HG03097 (cell line): Measurements from ENCODE around the gene PIGX.

Experiments
- ATAC-seq: cut with Tn5 transposase; IDR thresholded peaks from one replicate; pipeline ENCODE4 v1.9.1; 2021; ENCODE audit not compliant: unreplicated experiment, low FRiP score

PIGX gene

DNA sequence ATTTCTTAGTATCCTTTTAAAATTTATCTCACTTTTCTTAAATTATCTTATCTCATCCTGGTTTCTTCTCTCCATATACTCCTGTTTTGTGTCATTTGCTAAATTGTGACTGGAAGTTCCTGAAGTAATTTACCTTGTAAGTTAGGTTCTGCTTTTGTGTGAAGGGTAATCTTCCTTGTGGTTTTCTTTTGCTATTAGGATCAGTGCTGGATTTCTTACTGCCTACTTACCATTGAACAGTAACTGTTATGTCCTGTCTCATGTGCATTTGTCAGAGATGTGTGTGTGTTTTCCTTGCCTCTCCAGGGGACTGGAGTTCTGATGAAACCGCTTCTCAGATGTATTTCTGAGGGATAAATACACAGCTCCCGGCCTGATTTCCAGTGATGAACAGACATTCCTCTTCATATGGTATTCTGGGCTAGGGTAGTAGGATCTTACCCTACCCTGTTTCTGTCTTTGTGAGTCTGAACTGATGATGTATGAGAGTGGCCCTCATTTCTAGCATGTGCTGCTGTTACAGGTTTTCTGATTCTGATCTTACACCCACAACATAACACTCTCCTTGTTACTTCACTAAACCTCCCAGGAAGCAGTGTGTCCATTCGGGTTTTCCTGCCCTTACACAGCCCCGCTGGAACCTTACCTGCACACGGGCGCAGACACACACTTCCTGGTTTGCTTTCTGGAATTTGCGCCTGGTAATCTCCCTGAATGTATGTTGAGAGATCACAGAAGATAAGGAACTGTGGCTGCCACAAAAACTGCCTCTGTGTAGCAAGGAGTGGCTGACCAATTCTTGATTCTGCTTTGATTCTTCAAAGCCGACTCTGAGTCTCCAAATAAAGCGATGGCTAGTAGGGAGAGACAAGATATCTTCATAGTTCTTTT, 42.2 kb downstream of the PIGX start:
- no peak for ATAC-seq

DNA sequence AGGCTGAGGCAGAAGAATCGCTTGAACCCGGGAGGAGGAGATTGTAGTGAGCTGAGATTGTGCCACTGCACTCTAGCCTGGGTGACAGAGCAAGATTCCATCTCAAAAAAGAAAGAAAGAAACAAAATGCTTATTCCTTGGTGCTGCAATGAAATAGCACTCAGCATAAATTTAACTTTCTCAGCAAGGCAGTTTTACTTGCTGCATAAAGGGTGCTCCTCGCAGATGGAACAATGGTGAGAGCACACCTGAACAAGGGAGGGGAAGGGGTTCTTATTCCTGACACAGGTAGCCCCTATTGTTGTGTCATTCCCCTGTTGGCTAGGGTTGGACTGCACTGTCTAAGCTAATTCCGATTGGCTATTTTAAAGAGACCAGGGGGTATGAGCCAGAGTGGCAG, 44.6 kb downstream of the PIGX start:
- no peak for ATAC-seq

DNA sequence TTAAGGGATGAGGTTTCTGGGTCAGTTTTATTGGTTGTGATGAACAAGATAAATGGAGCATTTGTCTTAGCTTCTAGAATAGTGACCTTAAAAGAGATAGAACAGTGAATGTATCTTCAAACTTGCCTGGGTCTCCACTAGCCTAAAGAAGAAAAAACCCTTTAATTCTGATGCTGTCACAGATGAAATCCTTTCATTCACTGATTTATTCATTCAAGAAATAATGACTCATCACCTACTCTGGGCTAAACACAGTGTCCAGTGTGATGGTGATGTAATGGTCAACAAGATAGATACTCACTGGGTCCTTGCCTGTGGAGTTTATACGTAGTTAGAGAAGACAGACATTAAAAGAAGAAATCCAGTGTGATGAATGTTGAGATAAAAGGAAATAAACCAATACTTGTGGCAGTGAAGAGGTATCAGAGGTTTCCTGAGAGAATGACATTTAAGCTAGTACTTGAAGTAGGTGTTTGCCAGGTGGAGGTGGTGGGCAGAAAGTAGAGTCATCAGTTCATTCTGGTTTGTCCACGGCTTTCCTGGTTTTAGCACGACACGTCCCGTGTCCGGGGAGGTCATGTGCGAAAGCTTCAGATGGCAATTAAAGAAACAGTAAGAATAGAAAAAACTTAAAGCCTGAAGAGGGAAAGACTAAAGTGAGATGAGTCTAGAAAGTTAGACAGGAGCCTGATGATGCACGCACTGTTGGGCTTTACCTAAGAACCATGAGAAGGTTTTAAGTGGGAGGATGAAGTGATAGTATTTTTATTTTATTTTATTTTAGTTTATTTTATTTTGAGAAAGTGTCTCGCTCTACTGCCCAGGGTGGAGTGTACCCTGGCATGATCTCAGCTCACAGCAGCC, 45.9 kb downstream of the PIGX start:
- no peak for ATAC-seq

DNA sequence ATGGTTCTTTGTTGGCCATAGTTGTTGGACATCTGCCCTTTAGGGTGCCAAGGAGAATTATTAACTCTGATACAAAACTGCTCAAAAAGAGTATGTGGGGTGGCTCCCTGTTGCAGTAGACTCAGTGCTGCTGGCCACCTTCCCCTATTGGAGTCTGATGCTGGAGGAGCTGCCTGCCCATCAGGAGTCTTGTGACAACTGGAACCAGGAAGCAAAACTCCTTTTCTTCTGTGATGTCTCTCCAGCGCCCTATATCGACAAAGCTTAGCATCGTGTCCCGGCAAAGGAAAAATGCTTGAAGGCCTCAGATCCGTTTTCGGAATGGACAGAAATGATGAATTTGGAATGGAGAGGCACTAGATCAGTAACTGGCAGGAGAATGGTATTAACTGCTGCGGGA, 51.0 kb downstream of the PIGX start:
- ATAC-seq = no peak

DNA sequence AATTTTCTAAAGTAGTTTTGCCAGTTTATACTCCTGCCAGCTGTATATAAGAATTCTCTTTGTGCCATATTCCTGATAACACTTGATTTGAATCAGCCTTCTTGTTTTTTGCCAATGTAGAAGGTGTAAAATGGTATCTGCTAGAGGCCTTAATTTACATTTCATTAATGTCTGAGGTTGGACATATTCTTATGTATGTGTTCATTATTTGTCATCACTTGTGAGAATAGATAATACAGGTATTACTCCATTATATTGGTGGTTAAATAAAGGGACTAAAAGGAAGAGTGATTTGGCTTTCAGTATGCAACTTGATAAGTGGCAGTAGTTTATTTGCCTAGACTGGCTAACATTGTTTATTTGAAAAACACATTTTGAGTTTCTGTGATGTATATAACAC, 53.3 kb downstream of the PIGX start:
- no peak for ATAC-seq

DNA sequence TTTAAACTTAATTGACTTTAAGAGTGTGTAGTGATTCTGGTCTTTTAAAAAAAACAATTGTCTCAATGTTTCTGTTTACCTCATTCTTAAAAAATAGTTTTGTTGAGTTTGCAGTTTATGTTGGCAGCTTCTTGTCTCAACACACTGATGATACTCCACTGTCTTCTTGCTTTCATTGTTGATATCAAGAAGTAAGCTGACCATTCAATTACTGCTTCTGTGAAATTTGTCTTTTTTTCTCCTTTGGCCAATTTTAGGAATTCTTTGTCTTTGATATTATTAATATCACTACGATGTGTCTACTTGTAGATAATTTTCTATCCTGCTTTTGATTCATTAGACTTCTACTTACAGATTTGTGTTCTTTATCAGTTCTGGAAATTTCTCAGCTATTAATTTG, 58.9 kb downstream of the PIGX start:
- no peak for ATAC-seq

DNA sequence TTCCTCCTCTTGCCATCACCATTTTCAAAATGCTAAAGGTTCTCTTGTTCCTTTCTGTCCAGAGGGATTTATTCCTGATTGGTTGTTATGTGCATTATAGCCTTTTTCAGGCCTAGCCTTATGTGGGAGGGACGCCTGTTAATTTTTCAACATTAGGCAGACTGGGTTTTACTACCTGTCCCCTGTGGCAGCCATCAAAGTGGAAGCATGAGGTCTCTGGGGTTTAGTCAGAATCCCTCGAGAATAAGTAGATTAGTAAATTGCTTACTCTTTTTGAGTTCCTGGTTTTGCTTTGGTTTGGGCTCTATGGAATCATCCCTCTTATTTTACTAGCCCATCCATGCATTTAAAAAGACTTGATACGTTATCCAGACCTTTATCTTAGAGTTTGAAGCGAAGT, 59.9 kb downstream of the PIGX start:
- no peak for ATAC-seq

DNA sequence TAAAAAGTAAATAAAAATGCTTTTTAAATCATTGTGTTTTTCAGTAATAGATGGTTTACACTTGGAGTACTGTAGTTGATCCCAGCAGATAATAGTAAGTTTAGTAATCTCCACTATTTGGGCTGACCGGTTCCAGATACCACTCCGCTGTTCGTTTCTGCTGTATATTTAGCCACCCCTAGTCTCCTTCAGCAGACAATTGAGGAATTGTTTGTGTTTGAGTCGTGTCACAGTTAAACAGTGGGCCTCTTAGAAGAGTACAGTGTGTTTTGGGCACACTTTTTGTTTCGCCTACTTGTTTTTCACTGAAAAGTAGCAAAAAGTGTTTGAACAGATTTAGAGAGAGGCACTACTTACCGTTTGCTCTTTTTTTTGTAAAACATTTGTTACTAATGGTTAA, 60.7 kb downstream of the PIGX start:
- ATAC-seq = no peak

DNA sequence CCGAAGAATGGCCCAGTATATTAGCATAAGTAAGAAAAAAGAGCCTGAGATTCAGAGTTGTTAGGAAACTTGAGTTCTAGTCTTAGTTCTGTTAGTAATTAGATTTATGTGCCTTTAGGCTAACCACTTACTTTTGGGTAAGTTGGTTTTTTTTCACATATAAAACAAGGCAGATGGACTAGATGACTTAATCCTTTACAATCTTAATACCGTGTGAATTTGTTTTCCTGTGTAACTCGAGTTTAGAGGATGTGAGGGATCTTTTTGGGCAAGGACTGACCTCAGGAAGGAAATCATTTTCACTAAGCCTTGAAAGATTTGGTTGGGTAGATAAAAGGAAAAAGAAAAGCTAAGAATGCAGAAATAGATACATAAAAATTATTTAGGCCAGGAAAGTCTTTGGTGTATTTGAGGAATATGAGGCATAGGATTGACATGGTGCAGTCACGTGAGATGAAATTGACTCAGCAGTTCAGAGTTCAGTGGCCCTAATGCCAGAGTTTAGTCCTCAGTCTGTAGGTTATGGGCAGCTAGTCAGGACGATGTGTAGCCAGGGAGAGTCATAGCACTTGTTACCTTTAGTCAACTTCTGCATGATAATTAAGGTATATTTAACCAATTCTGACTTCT, 62.1 kb downstream of the PIGX start:
- no peak for ATAC-seq

DNA sequence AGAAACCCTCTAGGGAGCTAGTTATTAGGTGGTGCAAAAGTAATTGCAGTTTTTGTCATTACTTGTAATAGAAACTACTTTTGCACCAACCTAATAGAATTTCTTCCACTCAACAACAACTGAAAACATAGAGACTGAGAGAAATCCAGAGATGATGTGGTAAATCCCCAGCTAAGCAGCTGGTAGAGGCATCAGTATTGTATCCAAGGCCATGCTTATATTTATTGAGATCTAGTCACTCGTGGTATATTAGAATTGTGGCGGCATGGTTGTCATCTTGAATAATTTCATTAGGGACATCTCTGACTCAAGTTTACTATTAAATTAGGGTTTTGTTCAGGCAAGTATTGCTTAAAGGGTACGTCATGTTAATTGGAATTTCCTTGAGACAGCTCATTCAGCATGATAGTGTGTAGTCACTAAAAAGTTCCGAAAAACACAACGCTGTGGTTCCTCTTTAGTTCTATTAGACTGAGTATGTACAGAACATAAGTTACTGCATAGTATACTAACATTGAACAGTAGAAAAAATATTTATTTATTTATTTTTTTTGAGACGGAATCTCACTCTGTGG, 62.8 kb downstream of the PIGX start:
- no peak for ATAC-seq

DNA sequence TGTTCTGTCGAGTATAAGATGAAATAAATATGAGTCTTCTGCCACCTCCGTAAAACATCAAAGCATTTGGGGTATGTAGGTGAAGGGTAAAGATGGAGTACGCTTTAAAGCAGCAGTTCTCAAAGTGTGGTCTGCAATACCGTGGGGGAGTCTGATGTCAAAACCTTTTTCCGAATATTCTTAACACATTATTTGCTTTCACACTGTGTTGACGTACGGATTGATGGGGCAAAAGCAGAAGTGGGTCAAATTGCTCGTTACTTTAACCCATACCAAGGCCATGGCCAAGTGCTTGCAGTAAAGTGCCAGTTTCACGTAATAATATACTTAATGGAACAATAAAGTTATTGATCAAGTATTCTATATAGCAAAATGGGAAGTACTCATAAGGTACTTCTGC, 63.8 kb downstream of the PIGX start:
- no peak for ATAC-seq

DNA sequence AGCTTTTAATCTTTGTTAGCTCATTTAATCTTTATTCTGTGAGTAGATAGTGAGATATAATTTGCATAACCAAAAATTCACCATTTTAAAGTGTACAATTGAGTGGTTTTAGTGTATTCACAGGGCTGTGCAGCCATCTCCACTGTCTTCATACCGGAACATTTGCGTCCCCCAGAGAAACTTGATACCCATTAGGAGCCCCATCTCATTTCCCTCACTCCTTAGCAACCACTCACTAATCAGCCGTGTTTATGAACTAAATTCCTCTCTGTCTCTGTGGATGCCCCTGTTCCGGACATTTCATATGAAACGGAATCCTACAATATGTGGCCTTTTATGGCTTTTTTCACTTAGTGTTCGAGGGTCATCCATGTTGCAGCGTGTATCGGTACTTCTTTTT, 65.7 kb downstream of the PIGX start:
- ATAC-seq = no peak

DNA sequence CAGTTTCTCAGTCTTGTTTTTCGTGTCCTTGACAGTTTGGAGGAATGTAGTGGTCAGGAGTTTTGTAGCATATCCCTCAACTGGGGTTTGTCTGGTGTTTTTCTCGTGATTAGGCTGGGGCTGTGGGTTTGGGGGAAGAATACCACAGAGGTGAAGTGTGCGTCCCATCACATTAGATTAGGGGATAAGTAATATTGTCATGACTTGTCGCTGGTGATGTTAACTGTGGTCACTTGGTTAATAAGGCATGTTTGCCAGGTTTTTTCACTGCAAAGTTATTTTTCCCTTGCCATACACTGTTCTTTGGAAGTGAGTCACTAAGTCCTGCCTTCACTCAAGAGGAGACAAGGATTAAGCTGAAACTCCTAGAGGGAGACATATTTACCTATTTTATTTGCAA, 66.6 kb downstream of the PIGX start:
- no peak for ATAC-seq

DNA sequence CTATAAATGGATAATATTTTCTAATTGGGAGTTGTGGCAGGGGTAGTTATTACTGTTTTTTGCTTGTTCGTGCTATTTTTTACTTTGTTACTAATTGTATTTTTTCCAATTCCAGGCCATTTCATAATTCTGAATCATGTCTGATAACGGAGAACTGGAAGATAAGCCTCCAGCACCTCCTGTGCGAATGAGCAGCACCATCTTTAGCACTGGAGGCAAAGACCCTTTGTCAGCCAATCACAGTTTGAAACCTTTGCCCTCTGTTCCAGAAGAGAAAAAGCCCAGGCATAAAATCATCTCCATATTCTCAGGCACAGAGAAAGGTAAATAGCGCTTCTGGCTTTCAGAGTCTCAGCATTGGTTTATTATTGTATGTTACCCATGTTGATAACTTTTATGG, 70.3 kb downstream of the PIGX start:
- ATAC-seq = no peak
